ENCODE data around the gene FAIM2.
A peak's percentile ranks its signal among the peaks of the same experiment; 100 is the strongest.

FAIM2 gene

DNA sequence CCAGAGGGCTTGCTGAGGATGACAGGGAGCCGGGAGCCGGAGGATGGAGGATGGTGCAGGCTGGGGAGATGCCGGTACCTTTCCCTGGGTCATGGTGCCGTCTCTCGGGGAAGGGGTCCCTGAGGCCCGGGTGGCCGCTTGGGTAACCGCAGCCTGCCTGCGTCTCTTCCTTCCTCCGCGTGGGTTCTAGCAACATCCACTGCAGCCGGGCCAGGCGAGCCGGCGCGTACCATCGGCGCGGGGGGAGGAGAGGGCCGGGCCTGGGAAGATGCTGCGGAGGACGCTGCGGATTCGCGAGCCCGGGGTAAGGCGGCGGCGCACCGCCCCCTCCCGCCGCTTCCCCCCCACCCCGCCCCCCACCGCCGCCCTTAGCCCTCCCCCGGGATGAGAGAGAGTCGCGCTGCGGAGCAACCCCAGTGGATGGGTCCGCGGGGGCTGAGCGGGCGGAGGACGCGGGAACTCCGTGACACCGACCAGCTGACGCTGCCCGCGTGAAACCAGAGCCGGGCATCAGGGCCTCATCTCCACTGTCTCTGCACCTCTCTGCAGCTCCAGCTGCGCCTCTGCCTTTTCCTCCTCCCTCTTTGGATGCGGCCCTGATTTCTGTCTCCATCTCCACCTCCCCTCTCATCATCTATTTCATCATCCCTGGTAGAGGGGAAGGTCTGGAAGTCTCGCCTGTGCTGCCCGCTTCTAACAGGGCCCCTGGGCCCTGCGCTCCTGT, at the start of gene FAIM2:
FAIM2 (minus strand) TSS at position 201 of the 724 bp plus-strand sequence; CDS start at position 93, 108 bp downstream.
- DNase-seq (ENCODE audit: insufficient read length, low spot score) (peak; percentile 73), FAIRE-seq (no peak)
- no peak for TF ChIP-seq CTCF (IDR thresholded peaks at IDR 0.05; ENCODE audit: insufficient read depth, missing control alignments)

- TF ChIP-seq CTCF (IDR thresholded peaks at IDR 0.05; ENCODE audit: insufficient read depth, missing control alignments), result no peak
- FAIRE-seq (no peak), DNase-seq (ENCODE audit: insufficient read length, low spot score) (no peak)
These were observed 49.5 kb upstream of the FAIM2 start for GRCh38 chr12:49953151-49953550.

GRCh38 chr12:49952391-49953055, 48.8 kb upstream of the FAIM2 start:
- DNase-seq (ENCODE audit: insufficient read length, low spot score) (no peak), FAIRE-seq (no peak)
- TF ChIP-seq CTCF (IDR thresholded peaks at IDR 0.05; ENCODE audit: insufficient read depth, missing control alignments), result no peak

GRCh38 chr12:49951411-49952240, 47.9 kb upstream of the FAIM2 start:
- FAIRE-seq (no peak), DNase-seq (ENCODE audit: insufficient read length, low spot score) (no peak)
- no peak for TF ChIP-seq CTCF (IDR thresholded peaks at IDR 0.05; ENCODE audit: insufficient read depth, missing control alignments)

DNA sequence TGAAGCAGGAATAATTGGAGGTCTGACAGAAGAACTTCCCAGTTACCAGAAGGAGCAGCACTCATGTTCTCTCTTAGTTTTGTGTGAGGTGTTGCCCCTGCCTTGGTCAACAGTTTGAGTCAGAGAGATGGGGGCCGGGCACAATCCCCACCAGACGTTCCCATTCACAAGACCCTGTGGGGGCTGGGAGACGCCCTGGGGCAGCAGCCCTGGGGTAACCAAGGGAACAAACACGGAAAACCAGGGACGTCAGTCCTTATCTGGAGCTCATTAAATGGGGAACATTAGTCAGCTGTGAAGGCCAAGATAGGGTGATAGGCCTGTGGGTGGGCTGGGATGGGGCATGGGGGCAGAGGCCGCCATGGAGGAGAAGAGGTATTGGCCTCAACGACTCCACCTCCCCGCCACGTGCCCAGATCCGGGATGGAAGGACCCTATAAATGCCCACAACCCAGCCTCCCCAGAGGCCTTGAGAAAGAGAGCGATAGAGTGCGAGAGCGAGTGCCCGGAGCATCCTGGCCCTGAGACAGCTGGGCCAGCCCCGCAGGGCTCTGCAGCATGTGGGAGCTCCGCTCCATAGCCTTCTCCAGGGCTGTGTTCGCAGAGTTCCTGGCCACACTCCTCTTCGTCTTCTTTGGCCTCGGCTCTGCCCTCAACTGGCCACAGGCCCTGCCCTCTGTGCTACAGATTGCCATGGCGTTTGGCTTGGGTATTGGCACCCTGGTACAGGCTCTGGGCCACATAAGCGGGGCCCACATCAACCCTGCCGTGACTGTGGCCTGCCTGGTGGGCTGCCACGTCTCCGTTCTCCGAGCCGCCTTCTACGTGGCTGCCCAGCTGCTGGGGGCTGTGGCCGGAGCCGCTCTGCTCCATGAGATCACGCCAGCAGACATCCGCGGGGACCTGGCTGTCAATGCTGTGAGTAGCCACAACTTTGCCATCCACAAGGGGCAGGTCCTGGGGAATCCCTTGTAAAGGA, 46.9 kb upstream of the FAIM2 start, which contains the start of gene AQP2:
AQP2 (plus strand) TSS at position 465 of the 979 bp plus-strand sequence; CDS start at position 559, 94 bp downstream.
- no peak for TF ChIP-seq CTCF (IDR thresholded peaks at IDR 0.05; ENCODE audit: insufficient read depth, missing control alignments)
- FAIRE-seq, result no peak
- no peak for DNase-seq (ENCODE audit: insufficient read length, low spot score)

DNA sequence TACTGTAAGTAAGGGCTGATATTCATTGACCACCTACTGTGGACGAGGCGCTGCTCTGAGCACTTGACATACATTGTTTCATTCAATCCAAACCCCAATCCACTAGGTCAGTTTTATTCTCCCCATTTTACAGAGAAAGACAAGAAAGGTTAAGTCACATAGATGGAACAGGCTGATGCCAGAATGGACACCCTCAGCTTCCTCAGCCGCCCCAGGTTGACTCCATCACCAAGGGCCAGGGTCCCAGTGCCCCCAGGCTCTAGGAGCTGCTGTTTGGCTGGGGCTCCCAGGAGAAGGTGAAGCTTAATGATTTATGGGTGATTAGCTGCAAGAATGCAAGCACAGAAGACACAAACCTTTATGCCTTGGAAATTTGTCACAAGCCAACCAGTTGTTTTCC, 46.2 kb upstream of the FAIM2 start:
- no peak for TF ChIP-seq CTCF (IDR thresholded peaks at IDR 0.05; ENCODE audit: insufficient read depth, missing control alignments)
- FAIRE-seq (no peak), DNase-seq (ENCODE audit: insufficient read length, low spot score) (no peak)
